ENCODE results near the gene STOML2.

The STOML2 gene

GRCh38 chr9:35051069-35051967, 51.6 kb downstream of the STOML2 start:
- peak; percentile 69 for DNase-seq
- H3K27me3 ChIP-seq: no peaks in the 10 kb centered on the region
- peaks cover 20% of the 10 kb centered on the region for H3K36me3 ChIP-seq
- no peaks in the 10 kb centered on the region for H3K4me1 ChIP-seq
- no peak overlapping the region for H3K4me3 ChIP-seq (ENCODE audit: low read depth, low read length)
- no peaks in the 10 kb centered on the region for H3K9me3 ChIP-seq
- TF ChIP-seq CTCF (IDR thresholded peaks at IDR 0.05; ENCODE audit: low read depth, low read length): peak; percentile 80

Measured in BE2C (cell line).